Forelimb muscle (tissue), 1 donor: ENCODE data around the gene PLCG1. TPM values are rescaled to one million over a fixed set of nuclear protein-coding genes. Genes with fewer than 3 reads are reported as not detected.
A peak's percentile ranks its signal among the peaks of the same experiment; 100 is the strongest.

Experiments used
- DNase-seq: peaks from one replicate; pipeline ENCODE4 v3.0.0-alpha.2; 2013; ENCODE audit warnings: low read depth
- polyA plus RNA-seq: library from polyadenylated mRNA; unstranded; fragments of 120-200 nt; gene quantifications from one replicate; pipeline ENCODE4 v1.2.1, GENCODE V29; 2013; ENCODE audit not compliant: insufficient read length

Gene PLCG1
- polyA plus RNA-seq, 1 donor = 91.2 TPM

GRCh38 chr20:41167118-41167470 is 29.8 kb downstream of the PLCG1 start:
- DNase-seq = no peak

- no peak for DNase-seq
These were observed 30.3 kb downstream of the PLCG1 start for GRCh38 chr20:41167481-41168253.

- no peak for DNase-seq
These were observed 31.2 kb downstream of the PLCG1 start for GRCh38 chr20:41168281-41169161.

GRCh38 chr20:41169162-41169690 is 31.9 kb downstream of the PLCG1 start:
- DNase-seq = no peak

- DNase-seq = no peak
These were observed 32.5 kb downstream of the PLCG1 start for GRCh38 chr20:41169791-41170351.

- no peak for DNase-seq
These were observed 33.2 kb downstream of the PLCG1 start for GRCh38 chr20:41170386-41171105.

- no peak for DNase-seq
These were observed 34.5 kb downstream of the PLCG1 start for GRCh38 chr20:41171736-41172295.

GRCh38 chr20:41172296-41173140 is 35.2 kb downstream of the PLCG1 start:
- no peak for DNase-seq

- DNase-seq = peak; percentile 66
These were observed 35.9 kb downstream of the PLCG1 start for GRCh38 chr20:41173161-41173721.

- DNase-seq = no peak
These were observed 36.5 kb downstream of the PLCG1 start for GRCh38 chr20:41173791-41174341.

GRCh38 chr20:41174373-41174772 is 37.0 kb downstream of the PLCG1 start:
- no peak for DNase-seq

GRCh38 chr20:41174782-41175181 is 37.4 kb downstream of the PLCG1 start:
- no peak for DNase-seq

GRCh38 chr20:41175201-41175651 is 37.9 kb downstream of the PLCG1 start:
- no peak for DNase-seq

- no peak for DNase-seq
These were observed 38.5 kb downstream of the PLCG1 start for GRCh38 chr20:41175727-41176330.

GRCh38 chr20:41176711-41177552 is 39.6 kb downstream of the PLCG1 start:
- DNase-seq = no peak

GRCh38 chr20:41177636-41178035 is 40.3 kb downstream of the PLCG1 start:
- DNase-seq = peak; percentile 13

- no peak for DNase-seq
These were observed 41.2 kb downstream of the PLCG1 start for GRCh38 chr20:41178495-41178894.

GRCh38 chr20:41178904-41179432 is 41.6 kb downstream of the PLCG1 start:
- no peak for DNase-seq
